IPS-18a (cell line): ENCODE measurements around the gene VPS41.
"Not testable (repeated sequence)": the region's sequence is repeated elsewhere in the genome, so short reads cannot be mapped to it uniquely, and the experiment has no call there.

Source experiments
- H3K27ac ChIP-seq: one replicate; pipeline ENCODE4 v1.5.1; 2013; ENCODE audit warnings: low read length
- H3K27me3 ChIP-seq: one replicate; pipeline ENCODE4 v1.6.1; 2013; ENCODE audit warnings: mild to moderate bottlenecking, low read length; ENCODE audit not compliant: control insufficient read depth, insufficient read depth
- H3K36me3 ChIP-seq: one replicate; pipeline ENCODE4 v1.6.1; 2013; ENCODE audit warnings: low read depth, low read length; ENCODE audit not compliant: control insufficient read depth
- H3K4me1 ChIP-seq: one replicate; pipeline ENCODE4 v1.6.1; 2013; ENCODE audit warnings: low read depth, low read length; ENCODE audit not compliant: control insufficient read depth
- H3K4me3 ChIP-seq: one replicate; pipeline ENCODE4 v1.5.1; 2013; ENCODE audit warnings: low read length
- H3K9ac ChIP-seq: one replicate; pipeline ENCODE4 v1.6.1; 2013; ENCODE audit warnings: mild to moderate bottlenecking, low read length, moderate library complexity
- H3K9me3 ChIP-seq: one replicate; pipeline ENCODE4 v1.6.1; 2013; ENCODE audit warnings: low read depth, low read length; ENCODE audit not compliant: control insufficient read depth

VPS41 gene

GRCh38 chr7:38854947-38855346 lies 54.0 kb downstream of the VPS41 start:
- not testable (repeated sequence) for H3K9me3 ChIP-seq, H3K36me3 ChIP-seq, H3K4me1 ChIP-seq, H3K27ac ChIP-seq, H3K9ac ChIP-seq, H3K4me3 ChIP-seq, H3K27me3 ChIP-seq

GRCh38 chr7:38851321-38851720 lies 57.7 kb downstream of the VPS41 start:
- H3K9ac ChIP-seq = no peak overlapping the region
- H3K4me3 ChIP-seq = no peak overlapping the region
- H3K36me3 ChIP-seq = no peaks in the 10 kb centered on the region
- no peak overlapping the region for H3K27ac ChIP-seq
- no peaks in the 10 kb centered on the region for H3K27me3 ChIP-seq
- no peaks in the 10 kb centered on the region for H3K9me3 ChIP-seq
- H3K4me1 ChIP-seq = no peaks in the 10 kb centered on the region

GRCh38 chr7:38846280-38846679 lies 62.7 kb downstream of the VPS41 start:
- Histone ChIP-seq H3K27ac (no peak overlapping the region), H3K36me3 (no peaks in the 10 kb centered on the region), H3K4me1 (no peaks in the 10 kb centered on the region), H3K4me3 (no peak overlapping the region), H3K9me3 (no peaks in the 10 kb centered on the region), H3K9ac (no peak overlapping the region), H3K27me3 (no peaks in the 10 kb centered on the region)

- H3K27me3 ChIP-seq = no peaks in the 10 kb centered on the region
- no peaks in the 10 kb centered on the region for H3K36me3 ChIP-seq
- no peak overlapping the region for H3K9ac ChIP-seq
- H3K4me3 ChIP-seq = no peak overlapping the region
- no peak overlapping the region for H3K27ac ChIP-seq
- no peaks in the 10 kb centered on the region for H3K4me1 ChIP-seq
- H3K9me3 ChIP-seq = no peaks in the 10 kb centered on the region
Measured at GRCh38 chr7:38844952-38845563, 63.9 kb downstream of the VPS41 start.

- no peaks in the 10 kb centered on the region for H3K36me3 ChIP-seq
- no peaks in the 10 kb centered on the region for H3K4me1 ChIP-seq
- no peaks in the 10 kb centered on the region for H3K9me3 ChIP-seq
- H3K9ac ChIP-seq = no peak overlapping the region
- H3K27ac ChIP-seq = no peak overlapping the region
- H3K4me3 ChIP-seq = no peak overlapping the region
- H3K27me3 ChIP-seq = no peaks in the 10 kb centered on the region
Measured at GRCh38 chr7:38842746-38843145, 66.2 kb downstream of the VPS41 start.

- Histone ChIP-seq H3K4me3 (no peak overlapping the region), H3K9ac (no peak overlapping the region), H3K27me3 (no peaks in the 10 kb centered on the region), H3K36me3 (no peaks in the 10 kb centered on the region), H3K9me3 (no peaks in the 10 kb centered on the region), H3K4me1 (no peaks in the 10 kb centered on the region), H3K27ac (no peak overlapping the region)
Measured at GRCh38 chr7:38840736-38841460, 68.1 kb downstream of the VPS41 start.

GRCh38 chr7:38839851-38840250 lies 69.1 kb downstream of the VPS41 start:
- H3K27me3 ChIP-seq = no peaks in the 10 kb centered on the region
- H3K36me3 ChIP-seq = no peaks in the 10 kb centered on the region
- no peaks in the 10 kb centered on the region for H3K9me3 ChIP-seq
- H3K9ac ChIP-seq = no peak overlapping the region
- H3K4me1 ChIP-seq = no peaks in the 10 kb centered on the region
- H3K4me3 ChIP-seq = no peak overlapping the region
- no peak overlapping the region for H3K27ac ChIP-seq

- no peaks in the 10 kb centered on the region for H3K4me1 ChIP-seq
- no peaks in the 10 kb centered on the region for H3K27me3 ChIP-seq
Measured at GRCh38 chr7:38838725-38839385, 70.1 kb downstream of the VPS41 start.

GRCh38 chr7:38834357-38834756 lies 74.6 kb downstream of the VPS41 start:
- Histone ChIP-seq H3K27me3 (no peaks in the 10 kb centered on the region), H3K9ac (no peak overlapping the region), H3K4me3 (no peak overlapping the region), H3K36me3 (no peaks in the 10 kb centered on the region), H3K9me3 (no peaks in the 10 kb centered on the region), H3K4me1 (peaks cover 10% of the 10 kb centered on the region), H3K27ac (no peak overlapping the region)

More at GRCh38 chr7:38838725-38839385, 70.1 kb downstream of the VPS41 start:
- no peak overlapping the region for H3K27ac ChIP-seq
- H3K9me3 ChIP-seq = no peaks in the 10 kb centered on the region
- H3K9ac ChIP-seq = no peak overlapping the region
- no peak overlapping the region for H3K4me3 ChIP-seq
- no peaks in the 10 kb centered on the region for H3K36me3 ChIP-seq

- H3K36me3 ChIP-seq = no peaks in the 10 kb centered on the region
- H3K9me3 ChIP-seq = no peaks in the 10 kb centered on the region
- peaks cover 10% of the 10 kb centered on the region for H3K4me1 ChIP-seq
- H3K4me3 ChIP-seq = no peak overlapping the region
- H3K27me3 ChIP-seq = no peaks in the 10 kb centered on the region
- H3K27ac ChIP-seq = no peak overlapping the region
- no peak overlapping the region for H3K9ac ChIP-seq
Measured at GRCh38 chr7:38833329-38833728, 75.7 kb downstream of the VPS41 start.

- H3K27ac ChIP-seq = no peak overlapping the region
- no peak overlapping the region for H3K9ac ChIP-seq
- no peaks in the 10 kb centered on the region for H3K27me3 ChIP-seq
- H3K9me3 ChIP-seq = no peaks in the 10 kb centered on the region
- H3K4me1 ChIP-seq = peaks cover 10% of the 10 kb centered on the region
- H3K36me3 ChIP-seq = no peaks in the 10 kb centered on the region
- H3K4me3 ChIP-seq = no peak overlapping the region
Measured at GRCh38 chr7:38831259-38831996, 77.6 kb downstream of the VPS41 start.
